Smooth muscle cell (in vitro differentiated cells): ENCODE results near the gene TUBB4B. TPM values are rescaled to one million over a fixed set of nuclear protein-coding genes. Genes with fewer than 3 reads are reported as not detected.

Experiments used
- DNase-seq: peaks from one replicate; lab custom pipeline; 2025; ENCODE audit not compliant: unreplicated experiment; lab: John Stamatoyannopoulos, UW
- H2AFZ ChIP-seq: fragments of 200-600 bp; sonication (generic); 2 replicates; pipeline ENCODE4 v1.6.0; 2016; ENCODE audit warnings: antibody characterized with exemption, low read depth, mild to moderate bottlenecking
- H3F3A ChIP-seq: fragments of 200-600 bp; sonication (generic); 2 replicates; pipeline ENCODE4 v1.6.0; 2017; ENCODE audit warnings: antibody characterized with exemption, low read depth
- H3K27ac ChIP-seq: fragments of 200-600 bp; sonication (generic); 2 replicates; pipeline ENCODE4 v1.5.1; 2016; ENCODE audit warnings: low read depth, mild to moderate bottlenecking
- H3K27me3 ChIP-seq: fragments of 200-600 bp; sonication (generic); 2 replicates; pipeline ENCODE4 v1.6.1; 2016; ENCODE audit warnings: low read depth, mild to moderate bottlenecking
- H3K36me3 ChIP-seq: fragments of 200-600 bp; sonication (generic); 2 replicates; pipeline ENCODE4 v1.5.1; 2016; ENCODE audit warnings: low read depth
- H3K4me1 ChIP-seq: fragments of 200-600 bp; sonication (generic); 2 replicates; pipeline ENCODE4 v1.5.1; 2016; ENCODE audit warnings: low read depth
- H3K4me2 ChIP-seq: fragments of 200-600 bp; sonication (generic); 2 replicates; pipeline ENCODE4 v1.6.0; 2016; ENCODE audit warnings: mild to moderate bottlenecking
- H3K4me3 ChIP-seq: fragments of 200-600 bp; sonication (generic); 2 replicates; pipeline ENCODE4 v1.5.1; 2016; ENCODE audit warnings: mild to moderate bottlenecking
- H3K79me2 ChIP-seq: fragments of 200-600 bp; sonication (generic); 2 replicates; pipeline ENCODE4 v1.6.0; 2016; ENCODE audit warnings: low read depth, mild to moderate bottlenecking
- H3K9ac ChIP-seq: fragments of 200-600 bp; sonication (generic); 2 replicates; pipeline ENCODE4 v1.6.0; 2016; ENCODE audit warnings: low read depth
- H3K9me3 ChIP-seq: fragments of 200-600 bp; sonication (generic); replicated peaks from 2 replicates; pipeline ENCODE4 v1.5.1; 2016; ENCODE audit warnings: low read depth
- H4K20me1 ChIP-seq: fragments of 200-600 bp; sonication (generic); 2 replicates; pipeline ENCODE4 v1.6.0; 2016; ENCODE audit warnings: low read depth
- WGBS: methylation state at CpG from one replicate; pipeline ENCODE4 v1.1.7; 2016; ENCODE audit warnings: low lambda C conversion rate; 5-methylcytosine and 5-hydroxymethylcytosine counted together
- polyA plus RNA-seq: library from polyadenylated mRNA; unstranded; fragments of >200 nt; fragmentation: Nextera tagmentation; extraction: Ambion mirVana; gene quantifications from 2 replicates; pipeline ENCODE4 v1.2.1, GENCODE V29; 2016
- total RNA-seq: library from RNA; depleted of rRNA; stranded (reverse); fragments of >200 nt; gene quantifications from 2 replicates; pipeline ENCODE4 v1.2.3, GENCODE V29; 2014
- TF ChIP-seq, protein P1 (sequence below): fragments of 200-600 bp; sonication (generic); IDR thresholded peaks from 2 replicates; pipeline ENCODE4 v1.5.1; 2017; ENCODE audit warnings: borderline replicate concordance, mild to moderate bottlenecking, antibody characterized with exemption; ENCODE audit not compliant: insufficient read depth, poor library complexity, severe bottlenecking

TUBB4B gene
- 154 and 164 TPM in 2 replicates for total RNA-seq
- polyA plus RNA-seq, result 317 and 331 TPM in 2 replicates

DNA sequence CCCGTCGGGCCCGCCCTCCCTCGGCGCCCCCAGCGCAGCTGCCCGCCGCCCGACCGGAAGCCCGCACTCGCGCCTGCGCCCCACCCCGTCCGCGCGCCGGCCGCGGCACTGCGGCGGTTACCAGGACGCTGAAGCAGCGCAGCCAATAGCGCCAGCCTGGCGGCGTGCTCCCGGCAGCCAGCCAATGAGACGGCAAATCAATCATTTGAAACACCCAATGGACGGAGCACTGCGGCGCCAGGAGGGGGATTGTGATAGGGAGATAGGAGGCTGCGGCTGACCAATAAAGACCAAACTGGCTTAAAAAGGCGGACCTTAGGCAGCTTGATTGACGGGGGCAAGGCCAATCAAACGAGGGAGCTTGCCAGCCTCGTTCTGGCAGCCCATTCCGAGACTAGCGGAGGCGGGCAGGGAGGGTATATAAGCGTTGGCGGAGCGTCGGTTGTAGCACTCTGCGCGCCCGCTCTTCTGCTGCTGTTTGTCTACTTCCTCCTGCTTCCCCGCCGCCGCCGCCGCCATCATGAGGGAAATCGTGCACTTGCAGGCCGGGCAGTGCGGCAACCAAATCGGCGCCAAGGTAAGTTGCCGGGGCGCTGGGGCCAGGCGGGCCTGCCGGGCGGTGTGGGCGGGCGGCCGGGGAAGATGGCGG is at the start of gene TUBB4B:
Gene TUBB4B (plus strand): TSS at position 447 of the 649 bp plus-strand sequence. CDS start 74 bp downstream, at position 521.
- Histone ChIP-seq H3F3A (peaks cover 25% of the 10 kb centered on the region), H4K20me1 (peaks cover 42% of the 10 kb centered on the region), H3K9ac (peak within 1 kb of the TSS; percentile 90), H3K27ac (peak within 1 kb of the TSS; percentile 93), H3K9me3 (no peaks in the 10 kb centered on the region), H3K27me3 (no peaks in the 10 kb centered on the region), H3K79me2 (peaks cover 38% of the 10 kb centered on the region), H3K36me3 (no peaks in the 10 kb centered on the region), H3K4me1 (peaks cover 13% of the 10 kb centered on the region), H2AFZ (peak within 1 kb of the TSS; percentile 86), H3K4me3 (peak within 1 kb of the TSS; percentile 93), H3K4me2 (peak within 1 kb of the TSS; percentile 100)
- TF ChIP-seq, protein P1, sequence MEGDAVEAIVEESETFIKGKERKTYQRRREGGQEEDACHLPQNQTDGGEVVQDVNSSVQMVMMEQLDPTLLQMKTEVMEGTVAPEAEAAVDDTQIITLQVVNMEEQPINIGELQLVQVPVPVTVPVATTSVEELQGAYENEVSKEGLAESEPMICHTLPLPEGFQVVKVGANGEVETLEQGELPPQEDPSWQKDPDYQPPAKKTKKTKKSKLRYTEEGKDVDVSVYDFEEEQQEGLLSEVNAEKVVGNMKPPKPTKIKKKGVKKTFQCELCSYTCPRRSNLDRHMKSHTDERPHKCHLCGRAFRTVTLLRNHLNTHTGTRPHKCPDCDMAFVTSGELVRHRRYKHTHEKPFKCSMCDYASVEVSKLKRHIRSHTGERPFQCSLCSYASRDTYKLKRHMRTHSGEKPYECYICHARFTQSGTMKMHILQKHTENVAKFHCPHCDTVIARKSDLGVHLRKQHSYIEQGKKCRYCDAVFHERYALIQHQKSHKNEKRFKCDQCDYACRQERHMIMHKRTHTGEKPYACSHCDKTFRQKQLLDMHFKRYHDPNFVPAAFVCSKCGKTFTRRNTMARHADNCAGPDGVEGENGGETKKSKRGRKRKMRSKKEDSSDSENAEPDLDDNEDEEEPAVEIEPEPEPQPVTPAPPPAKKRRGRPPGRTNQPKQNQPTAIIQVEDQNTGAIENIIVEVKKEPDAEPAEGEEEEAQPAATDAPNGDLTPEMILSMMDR, result no peak
- 1% methylated on average over 63 of the region's 67 CpGs for WGBS
- DNase-seq, result peak; percentile 100

- Histone ChIP-seq H3F3A (peaks cover 12% of the 10 kb centered on the region), H3K4me1 (peaks cover 18% of the 10 kb centered on the region), H4K20me1 (peaks cover 44% of the 10 kb centered on the region), H3K9me3 (no peaks in the 10 kb centered on the region), H3K27ac (no peak overlapping the region), H3K79me2 (peaks cover 45% of the 10 kb centered on the region), H3K36me3 (no peaks in the 10 kb centered on the region), H3K27me3 (no peaks in the 10 kb centered on the region), H3K9ac (no peak overlapping the region), H3K4me2 (no peak overlapping the region), H3K4me3 (no peak overlapping the region), H2AFZ (no peak overlapping the region)
- TF ChIP-seq, protein P1, result no peak
- no peak for DNase-seq
- WGBS, result 95% methylated on average over 22 of the region's 22 CpGs
Observed at GRCh38 chr9:137191691-137192447, 49.2 kb upstream of the TUBB4B start.

DNA sequence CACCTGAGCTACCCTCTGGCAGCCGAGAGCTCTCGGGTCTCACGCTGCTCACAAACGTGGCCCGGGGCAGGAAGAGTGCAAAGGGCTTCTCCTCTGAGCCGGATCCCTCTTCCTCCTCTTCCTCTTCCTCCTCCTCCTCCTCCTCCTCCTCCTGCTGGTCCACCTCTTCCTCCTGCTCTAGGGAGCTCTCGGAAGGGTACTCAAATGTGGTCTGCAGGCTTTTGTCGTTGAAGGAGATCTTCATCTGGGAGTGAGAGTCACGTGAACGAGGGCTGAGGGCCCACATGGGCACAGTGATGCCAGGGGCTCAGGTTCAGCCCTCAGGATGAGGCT is 48.7 kb upstream of the TUBB4B start:
- no peaks in the 10 kb centered on the region for H3K27me3 ChIP-seq
- no peak overlapping the region for H3K4me3 ChIP-seq
- WGBS, result 94% methylated on average over 10 of the region's 10 CpGs
- TF ChIP-seq, protein P1, result no peak
- no peaks in the 10 kb centered on the region for H3K36me3 ChIP-seq
- H2AFZ ChIP-seq, result no peak overlapping the region
- H4K20me1 ChIP-seq, result peaks cover 49% of the 10 kb centered on the region
- H3K9me3 ChIP-seq, result no peaks in the 10 kb centered on the region
- no peak for DNase-seq
- H3K4me2 ChIP-seq, result no peak overlapping the region
- peaks cover 12% of the 10 kb centered on the region for H3K4me1 ChIP-seq
- no peak overlapping the region for H3K27ac ChIP-seq
- peaks cover 45% of the 10 kb centered on the region for H3K79me2 ChIP-seq
- no peak overlapping the region for H3K9ac ChIP-seq
- peaks cover 12% of the 10 kb centered on the region for H3F3A ChIP-seq
